GM15510 (cell line): Measurements from ENCODE around the gene CA9.

ENCODE experiments used
- POLR2A ChIP-seq: IDR thresholded peaks from 3 replicates; pipeline ENCODE4 v1.6.1; 2011; ENCODE audit warnings: borderline replicate concordance; ENCODE audit not compliant: insufficient read length; ENCODE audit errors: extremely low read depth

The CA9 gene

DNA sequence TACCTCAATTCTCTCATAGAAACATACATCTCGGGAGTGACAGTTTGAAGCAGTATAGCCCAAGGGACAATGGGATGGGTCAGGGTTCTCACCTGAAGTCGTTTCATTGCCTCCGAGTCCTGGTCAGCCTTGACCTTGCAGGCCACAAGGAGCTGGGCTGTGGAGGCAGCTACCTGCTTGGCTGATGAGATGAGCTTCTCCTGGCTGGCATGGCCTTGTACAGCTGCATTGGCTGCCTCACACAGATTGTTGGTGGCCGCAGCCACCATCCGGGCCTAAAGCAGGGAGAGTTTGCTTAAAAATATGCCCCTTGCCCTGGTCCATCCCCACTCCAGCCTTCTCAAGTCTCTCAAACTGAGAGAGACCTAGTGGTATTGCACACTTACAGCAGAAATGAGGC lies 24.5 kb downstream of the CA9 start:
- no peak for TF ChIP-seq POLR2A

DNA sequence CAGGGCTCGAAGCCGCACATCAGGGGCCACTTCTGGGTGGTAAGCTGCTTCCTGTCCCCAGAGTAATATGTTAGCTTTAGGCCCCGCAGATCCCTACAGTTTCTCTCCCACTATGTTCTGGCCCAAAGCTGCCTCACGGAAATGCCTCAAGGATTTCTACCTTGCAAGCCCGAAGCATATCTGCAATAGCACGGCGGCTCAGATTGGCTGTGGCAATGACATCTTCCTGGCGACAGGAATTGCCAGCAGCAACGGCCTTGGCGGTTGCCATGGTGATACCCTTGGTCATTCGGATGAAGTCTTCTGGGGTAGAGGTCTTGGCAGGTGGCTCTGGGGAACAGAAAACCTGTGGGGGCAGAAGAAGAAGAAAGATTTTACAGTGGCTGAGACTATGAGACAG lies 26.3 kb downstream of the CA9 start:
- no peak for TF ChIP-seq POLR2A

DNA sequence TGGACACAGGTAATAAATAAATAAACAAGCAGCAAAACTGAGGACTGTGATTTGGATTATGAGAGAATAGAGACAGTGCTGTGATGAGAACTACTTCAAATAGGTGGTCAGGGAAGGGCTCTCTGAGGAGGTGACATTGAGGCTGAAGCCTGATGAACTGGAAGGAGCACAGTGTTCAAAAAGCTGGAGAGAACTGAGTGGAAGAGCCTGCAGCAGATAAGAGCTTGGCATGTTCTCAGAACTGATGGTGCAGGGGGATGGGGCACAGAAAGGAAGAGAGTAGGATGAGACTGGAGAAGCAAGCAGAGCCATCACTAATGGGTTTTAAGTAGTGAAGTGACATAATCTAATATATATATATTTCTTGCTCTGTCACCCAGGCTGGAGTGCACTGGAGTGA lies 27.2 kb downstream of the CA9 start:
- TF ChIP-seq POLR2A: no peak

DNA sequence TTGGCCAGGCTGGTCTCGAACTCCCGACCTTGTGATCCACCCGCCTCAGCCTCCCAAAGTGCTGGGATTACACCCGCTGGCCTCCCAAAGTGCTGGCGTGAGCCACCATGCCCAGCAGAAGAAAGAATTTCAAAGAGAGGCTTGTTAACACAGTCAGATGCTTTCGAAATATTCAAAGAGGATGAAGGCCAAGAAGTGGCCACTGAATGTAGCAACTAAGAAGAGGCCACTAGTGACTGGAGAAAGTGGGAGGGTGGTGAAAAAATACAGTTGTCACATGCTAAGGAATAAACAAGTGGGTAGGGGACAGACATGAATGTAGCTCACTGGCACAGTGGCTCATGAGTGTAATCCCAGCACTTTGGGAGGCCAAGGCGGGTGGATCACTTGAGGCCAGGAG lies 29.0 kb downstream of the CA9 start:
- no peak for TF ChIP-seq POLR2A

DNA sequence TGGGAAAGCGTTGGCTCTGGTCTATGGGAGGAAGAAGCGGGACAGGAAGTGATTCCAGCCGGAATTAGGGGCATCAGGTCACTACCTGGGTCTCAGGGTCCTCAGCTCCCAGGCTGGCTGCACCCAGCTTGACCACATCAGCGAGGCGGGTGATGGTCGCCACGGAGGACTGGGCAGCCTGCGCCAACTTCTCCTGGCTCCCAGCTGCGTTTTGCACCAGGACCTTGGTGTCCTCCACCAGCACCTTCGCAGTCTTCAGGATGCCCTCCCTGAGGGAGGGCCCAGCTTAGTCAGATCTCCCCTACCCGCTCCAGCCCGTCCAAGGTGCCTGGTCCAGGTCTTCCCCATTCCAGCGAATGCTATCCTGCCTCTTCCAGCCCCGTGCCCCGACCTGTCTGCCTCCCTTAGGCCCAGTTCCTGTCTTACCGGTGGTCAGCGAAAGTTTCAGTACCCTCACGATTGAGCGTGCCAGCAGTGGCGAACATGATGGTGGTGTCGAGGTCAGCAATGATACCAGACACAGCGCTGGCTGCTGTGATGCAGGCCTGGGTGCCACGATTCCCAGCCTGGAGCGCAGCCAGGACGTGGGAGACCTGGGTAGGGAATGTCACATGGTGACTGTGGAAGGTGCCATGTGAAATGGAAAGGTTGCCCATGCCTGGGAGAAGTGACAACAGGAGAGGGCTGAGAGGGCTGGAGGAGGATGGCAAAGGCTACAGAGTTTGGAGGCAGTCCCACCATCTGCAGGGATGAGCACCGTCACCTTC lies 30.4 kb downstream of the CA9 start:
- no peak for TF ChIP-seq POLR2A

DNA sequence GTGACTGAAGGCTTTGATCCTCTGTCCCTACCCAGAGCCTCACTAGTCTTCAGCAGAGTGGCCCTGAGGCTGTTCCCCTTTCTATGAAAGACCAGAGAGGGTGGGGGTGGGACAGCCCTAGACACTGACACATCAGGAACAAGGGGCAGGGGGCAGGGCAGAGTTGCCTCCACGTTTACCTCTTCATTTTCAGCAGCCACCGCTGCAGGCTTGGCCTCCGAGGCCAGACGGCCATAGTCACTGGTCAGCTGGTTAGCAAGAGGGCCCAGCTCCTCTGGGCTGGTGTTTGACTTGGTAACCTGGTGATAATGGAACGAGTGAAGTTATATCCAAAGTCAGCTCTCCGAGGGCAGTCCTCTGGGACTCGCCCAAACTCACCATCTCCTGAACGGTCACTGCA lies 31.6 kb downstream of the CA9 start:
- TF ChIP-seq POLR2A: no peak

DNA sequence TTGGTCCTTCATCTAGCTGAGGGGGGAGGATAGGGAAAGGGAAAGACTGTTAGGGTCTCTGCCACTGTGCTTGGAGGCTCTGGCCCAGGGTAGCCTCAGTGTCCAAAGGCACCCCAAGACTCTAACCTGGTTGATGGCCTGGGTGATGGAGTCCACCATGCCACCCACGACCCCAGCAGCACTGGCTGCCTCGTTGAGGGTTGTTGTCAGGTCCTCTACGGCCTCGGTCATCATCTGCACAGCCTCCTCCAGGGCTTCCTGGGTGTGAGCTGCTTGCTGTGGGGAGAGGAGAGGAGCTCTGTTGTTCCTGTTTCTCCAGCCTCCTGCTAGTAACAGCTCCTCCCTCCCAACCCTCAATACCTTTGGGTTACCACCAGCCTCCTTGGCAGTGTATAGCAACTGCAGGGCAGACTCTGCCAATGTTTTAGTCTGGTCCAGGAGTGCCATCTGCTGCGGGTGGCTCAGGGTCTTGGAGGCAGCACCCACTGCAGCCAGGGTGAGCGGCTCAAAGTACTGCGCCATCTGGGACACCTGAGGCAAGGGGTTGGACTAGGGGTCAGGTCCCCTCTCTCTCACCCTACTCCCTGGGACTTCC lies 32.2 kb downstream of the CA9 start:
- no peak for TF ChIP-seq POLR2A

DNA sequence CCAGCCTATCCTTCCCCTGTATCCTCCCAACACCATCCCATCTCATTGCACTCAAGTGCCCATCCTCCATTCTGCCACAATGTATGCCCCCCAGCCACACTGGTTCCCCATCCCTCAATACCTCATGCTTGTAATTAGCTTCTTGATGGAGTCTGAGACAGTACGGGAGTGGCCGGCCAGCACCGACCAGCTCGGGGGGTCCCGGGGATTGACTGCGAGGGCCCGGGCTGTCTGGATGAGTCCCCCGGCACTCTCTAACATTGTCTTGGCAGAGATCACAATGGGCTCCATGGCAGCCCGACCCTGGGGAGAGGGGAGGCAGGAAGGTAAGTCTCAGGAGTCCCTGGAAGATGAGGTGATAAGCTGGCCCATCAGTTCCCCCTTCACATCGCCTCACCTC lies 33.2 kb downstream of the CA9 start:
- no peak for TF ChIP-seq POLR2A

DNA sequence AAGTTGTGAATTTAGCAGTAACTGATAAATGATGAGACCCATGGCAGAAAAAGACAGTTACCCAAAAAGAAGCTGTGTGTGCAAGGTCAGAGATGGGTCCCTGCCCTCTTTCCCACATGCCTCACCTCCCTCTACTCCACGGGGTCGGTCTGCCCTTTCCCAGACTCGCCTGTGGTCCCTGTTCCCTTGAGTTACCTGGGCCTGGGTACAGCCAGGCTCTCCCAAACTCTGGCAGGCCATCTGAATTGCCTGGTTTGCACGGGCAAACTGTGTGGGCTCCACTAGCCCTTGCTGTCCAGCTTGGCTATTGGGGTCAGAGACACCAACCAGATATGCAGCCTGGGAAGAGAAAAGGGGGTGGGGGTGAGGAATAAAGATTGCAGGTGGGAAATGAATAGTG lies 34.4 kb downstream of the CA9 start:
- TF ChIP-seq POLR2A: no peak

DNA sequence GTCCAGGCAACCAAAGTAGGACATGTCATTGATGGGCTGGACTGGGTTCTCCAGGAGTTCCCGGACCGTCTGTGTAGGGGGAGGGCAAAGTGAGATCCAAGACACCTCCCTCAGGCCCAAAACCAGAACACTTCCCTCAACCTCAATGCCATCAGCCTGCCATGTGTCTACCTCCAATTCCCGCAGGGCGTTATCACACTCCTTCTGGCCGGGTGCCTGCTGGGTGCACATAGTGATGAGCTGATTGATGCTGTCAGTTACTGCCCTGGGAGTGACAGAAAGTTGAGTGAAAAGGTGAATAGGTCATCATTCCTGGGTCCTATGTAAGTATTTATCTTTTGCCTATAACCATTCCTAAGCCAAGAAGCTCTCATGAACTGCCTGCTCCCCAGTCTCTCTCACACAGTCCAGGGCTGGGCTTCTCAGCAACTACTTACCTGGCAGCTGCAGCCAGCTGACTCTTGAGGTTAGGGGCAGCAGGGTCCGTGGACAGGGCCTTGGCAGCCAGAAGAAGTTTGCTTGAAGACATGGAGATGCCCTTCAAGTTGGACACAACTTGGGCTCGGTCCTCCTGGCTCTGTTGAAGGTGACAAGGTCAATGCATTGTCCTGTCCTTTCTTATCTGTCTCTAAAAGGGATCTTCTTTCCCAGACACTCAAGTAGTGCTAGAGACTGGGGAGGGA lies 37.2 kb downstream of the CA9 start:
- no peak for TF ChIP-seq POLR2A

DNA sequence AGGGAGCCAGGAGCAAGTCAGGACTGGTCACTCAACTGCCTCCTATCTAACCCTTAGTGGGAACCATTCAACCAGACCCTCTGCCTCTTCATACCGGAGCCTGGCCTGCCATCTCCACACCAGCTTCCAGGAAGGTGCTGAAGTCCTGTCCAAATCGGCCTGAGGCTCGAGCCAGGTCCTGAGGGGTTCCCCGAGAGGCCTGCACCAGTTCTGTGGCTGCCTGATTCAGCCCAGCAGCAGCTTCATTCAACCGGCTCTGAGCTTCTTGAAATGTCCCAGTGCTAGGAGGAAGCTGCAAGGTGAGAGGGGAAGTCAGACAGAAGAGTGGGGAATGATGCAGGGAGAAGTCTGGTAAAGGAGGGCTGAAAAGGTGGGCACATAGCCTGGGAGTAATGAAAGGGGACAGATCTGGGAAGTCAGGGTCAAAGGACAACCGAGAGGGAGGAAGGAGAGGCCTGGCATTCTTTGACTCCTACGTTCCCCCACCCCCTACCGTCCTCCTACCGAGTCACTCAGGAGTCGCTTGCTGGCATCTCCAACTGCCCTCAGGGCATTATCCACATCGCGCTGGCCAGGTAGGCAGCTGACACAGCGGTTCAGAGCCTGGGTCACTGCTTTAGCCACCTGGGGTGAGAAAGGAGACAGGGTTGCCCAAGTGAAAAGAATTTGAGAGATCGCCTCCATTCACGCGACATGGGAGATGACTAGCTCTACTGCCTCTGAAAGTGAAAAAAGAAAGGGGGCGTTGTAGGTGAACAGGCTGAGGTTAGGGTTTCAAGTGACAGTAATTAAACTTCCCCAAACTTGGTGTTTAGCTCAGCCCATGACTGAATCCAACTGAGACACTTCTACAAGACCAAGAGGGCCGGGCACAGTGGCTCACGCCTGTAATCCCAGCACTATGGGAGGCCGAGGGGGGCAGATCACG lies 38.0 kb downstream of the CA9 start:
- no peak for TF ChIP-seq POLR2A

DNA sequence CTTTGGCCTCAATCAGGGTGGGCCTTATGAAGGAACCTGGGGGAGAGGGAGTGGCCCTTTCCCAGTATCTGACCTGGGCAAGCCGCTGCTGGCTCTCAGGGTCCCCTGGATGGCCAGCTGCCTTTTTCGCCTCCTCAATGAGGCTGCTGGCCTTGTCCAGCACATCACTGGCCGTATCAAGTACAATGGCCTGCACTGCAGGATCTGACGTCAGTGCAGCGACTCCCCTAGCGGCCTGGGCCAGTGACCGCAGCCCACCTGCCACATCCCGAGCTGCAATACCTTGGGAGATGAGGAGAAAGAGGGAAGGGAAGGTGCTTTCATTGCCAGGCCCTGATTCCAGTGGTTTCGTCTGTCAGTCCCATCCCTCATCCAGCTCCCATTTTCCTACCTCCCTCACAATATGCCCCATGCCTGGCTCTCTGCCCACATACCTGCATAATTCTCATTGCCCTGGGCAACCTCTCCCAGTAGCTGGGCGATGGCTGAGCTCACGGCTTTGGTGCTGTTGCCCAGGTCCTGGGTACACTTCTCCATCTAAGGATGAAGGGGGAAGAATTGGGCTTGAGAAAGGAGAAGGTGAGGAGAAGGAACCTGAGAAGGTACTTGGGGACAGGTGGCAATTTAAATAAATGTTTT lies 39.2 kb downstream of the CA9 start:
- TF ChIP-seq POLR2A: no peak

DNA sequence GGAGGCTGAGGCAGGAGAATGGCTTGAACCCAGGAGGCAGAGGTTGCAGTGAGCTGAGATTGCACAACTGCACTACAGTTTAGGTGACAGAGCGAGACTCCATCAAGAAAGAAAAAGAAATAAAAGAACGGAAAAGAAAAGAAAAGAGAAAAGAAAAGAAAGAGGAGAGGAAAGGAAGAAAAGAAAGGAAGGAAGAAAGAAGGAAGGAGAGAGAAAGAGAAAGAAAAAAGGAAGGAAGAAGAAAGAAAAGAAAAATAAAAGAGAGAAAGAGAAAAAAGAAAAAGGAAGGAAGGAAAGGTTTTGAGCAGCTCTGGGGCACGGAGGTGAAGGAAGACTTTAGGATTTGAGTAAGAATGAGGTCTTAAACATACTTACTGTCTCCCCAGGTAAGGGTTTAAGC lies 39.9 kb downstream of the CA9 start:
- no peak for TF ChIP-seq POLR2A

DNA sequence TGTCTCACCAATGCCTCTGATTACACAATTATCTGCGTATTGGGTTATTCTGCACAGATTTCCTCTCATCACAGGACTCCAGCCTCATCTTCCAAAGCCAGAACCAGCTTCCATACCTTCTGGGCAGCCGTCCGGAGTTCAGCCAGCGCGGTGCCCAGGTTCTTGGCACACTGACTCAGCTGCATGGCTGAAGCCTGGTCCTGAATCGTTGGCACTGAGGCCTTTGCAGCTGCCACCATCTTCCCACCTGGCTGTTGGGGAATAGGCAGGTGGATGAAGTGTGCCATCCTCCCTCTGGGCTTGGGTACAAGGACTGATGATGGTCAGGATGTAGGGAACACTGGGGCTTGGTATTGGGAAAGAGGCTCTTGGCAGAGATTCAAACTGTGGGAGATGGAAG lies 40.4 kb downstream of the CA9 start:
- TF ChIP-seq POLR2A: no peak
